Stimulated activated CD8-positive, alpha-beta memory T cell treated with anti-CD3 and anti-CD28 coated beads, Interleukin-4, amount 100 ng/mL, for 4 hours (primary cell): Measurements from ENCODE around the gene MREG.
"Not testable (repeated sequence)": the region's sequence is repeated elsewhere in the genome, so short reads cannot be mapped to it uniquely, and the experiment has no call there.

Source experiments
- DNase-seq, 2 donors: peaks; one replicate each; pipeline ENCODE4 v3.0.0-alpha.2; 2020; ENCODE audit warnings: low read depth in 2 of 2, low spot score in 1 of 2

The MREG gene

GRCh38 chr2:215994911-215995310, 18.4 kb downstream of the MREG start:
- no peak for DNase-seq

- not testable (repeated sequence) for DNase-seq
Measured at GRCh38 chr2:215988556-215989207, 24.7 kb downstream of the MREG start.

- DNase-seq = no peak
Measured at GRCh38 chr2:215985257-215985656, 28.1 kb downstream of the MREG start.

DNA sequence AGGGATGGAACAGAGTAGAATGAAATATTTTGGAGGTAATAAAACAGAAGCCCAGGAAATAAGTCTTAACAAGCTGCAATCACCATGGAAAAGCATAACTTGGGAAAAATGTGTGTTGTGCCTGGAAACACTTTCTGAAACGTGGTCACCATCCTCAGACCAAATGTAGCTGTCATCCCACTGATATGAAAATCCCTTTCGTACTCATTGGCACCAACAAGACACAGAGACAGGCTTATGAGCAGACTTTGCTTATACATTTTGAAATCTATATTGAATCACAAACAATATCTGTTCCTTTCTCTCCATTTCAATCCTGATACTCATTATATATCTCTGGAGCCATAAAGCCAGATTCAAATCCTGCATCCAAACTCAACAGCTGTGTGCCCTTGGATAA, 28.7 kb downstream of the MREG start:
- no peak for DNase-seq

DNA sequence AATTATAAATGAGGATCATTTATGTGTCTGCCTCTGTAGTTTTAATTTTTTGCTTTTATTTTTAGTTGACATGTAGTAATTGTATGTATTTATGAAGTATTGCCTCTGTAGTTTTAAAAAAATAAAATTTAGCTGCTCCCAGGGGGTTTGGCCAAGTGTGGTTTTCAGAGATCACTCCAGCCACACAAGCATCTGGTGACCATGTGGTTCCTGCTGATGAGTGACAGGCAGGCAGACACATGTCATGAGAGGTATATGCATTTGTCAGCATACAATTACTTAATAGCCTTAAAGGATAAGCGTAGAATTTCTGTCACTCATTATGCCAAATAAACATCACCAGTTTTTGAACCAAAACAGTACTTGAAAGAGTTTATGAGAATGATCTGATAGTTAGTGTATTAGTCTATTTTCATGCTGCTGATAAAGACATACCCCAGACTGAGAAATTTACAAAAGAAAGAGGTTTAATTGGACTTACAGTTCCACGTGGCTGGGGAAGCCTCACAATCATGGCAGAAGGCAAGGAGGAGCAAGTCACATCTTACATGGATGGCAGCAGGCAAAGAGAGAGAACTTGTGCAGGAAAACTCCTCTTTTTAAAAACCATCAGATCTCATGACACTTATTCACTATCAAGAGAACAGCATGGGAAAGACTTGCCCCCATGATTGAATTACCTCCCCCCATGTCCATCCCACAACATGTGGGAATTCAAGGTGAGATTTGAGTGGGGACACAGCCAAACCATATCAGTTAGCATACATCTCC, 29.6 kb downstream of the MREG start:
- DNase-seq = no peak

DNA sequence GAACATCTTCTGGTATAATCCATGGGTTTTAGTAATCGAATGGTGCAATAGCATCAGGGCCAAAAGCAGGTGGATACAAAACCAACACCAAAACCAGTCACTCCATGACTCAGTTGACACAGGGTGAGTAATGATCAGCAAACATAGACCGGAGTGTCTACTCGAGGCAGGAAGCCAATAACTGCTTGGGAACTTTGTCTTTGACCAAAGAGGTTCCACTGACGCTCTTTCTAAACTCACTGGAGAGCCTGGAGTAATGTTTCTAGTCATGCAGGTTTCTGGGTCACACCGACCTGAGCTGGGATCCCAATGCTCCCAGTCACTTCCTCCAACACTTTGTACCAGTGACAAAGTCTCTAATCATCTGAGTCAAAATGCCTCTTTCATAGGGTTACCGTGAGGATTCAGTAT, 30.9 kb downstream of the MREG start:
- DNase-seq = no peak

DNA sequence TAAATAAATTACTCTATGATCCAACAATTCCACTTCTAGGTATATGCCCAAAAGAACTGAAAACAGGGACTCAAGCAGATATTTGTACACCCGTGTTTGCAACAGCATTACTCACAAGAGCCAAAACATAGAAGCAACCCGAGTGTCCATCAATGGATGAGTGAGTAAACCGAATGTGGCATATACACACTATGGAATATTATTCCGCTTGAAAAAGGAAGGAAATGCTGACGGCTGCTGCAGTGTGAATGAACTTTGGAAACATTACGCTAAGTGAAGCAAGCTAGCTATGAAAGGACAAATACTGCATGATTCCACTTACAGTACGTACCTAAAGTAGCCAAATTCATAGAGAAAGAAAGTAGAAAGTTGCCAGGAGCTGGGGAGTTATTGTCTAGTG, 32.2 kb downstream of the MREG start:
- no peak for DNase-seq

DNA sequence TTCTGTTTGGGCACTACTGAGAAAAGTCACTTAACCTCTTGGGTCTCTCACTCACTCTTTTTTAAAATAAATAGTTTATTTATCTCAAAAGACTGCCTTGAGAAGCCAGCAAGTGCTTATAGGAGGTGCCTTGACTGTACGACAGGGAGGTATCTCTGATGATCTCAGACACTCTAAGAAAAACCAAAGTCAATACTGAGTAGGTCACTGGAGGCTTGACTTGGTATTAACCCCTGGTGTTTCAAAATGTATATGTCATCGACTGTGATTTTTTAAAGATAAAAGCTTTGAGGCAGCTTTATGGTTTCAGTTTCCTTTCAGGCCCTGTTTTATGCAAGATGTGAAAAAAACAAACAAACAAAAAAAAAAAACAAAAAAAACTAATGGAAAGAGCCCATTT, 33.7 kb downstream of the MREG start:
- no peak for DNase-seq

GRCh38 chr2:215974700-215975429, 38.5 kb downstream of the MREG start:
- DNase-seq = no peak

GRCh38 chr2:215973954-215974699, 39.2 kb downstream of the MREG start:
- no peak for DNase-seq

GRCh38 chr2:215973145-215973792, 40.1 kb downstream of the MREG start:
- DNase-seq = no peak

- DNase-seq = no peak
Measured at GRCh38 chr2:215971671-215972070, 41.7 kb downstream of the MREG start.

- DNase-seq = not testable (repeated sequence)
Measured at GRCh38 chr2:215970894-215971293, 42.5 kb downstream of the MREG start.

DNA sequence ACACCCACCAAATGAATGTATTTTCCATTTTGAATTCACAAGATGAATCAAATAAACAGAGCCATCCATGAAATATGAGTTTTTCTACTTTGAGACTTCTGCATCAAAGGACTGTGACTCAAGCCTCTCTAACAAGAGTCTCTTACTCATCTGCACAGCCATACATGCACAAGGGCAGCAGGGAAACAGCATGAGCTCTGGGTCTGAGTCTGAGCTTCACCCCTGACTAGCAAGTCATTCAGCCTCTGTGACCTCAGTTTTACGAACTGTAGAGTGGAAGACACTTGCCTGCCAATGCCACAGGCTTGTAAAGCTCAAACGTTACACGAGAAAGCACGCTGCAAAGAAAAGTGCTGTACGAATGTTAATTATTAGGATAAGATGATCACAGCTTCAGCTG, 42.9 kb downstream of the MREG start:
- no peak for DNase-seq

GRCh38 chr2:215969131-215969841, 44.1 kb downstream of the MREG start:
- DNase-seq = no peak

- no peak for DNase-seq
Measured at GRCh38 chr2:215968499-215968898, 44.9 kb downstream of the MREG start.

GRCh38 chr2:215967590-215968378, 45.6 kb downstream of the MREG start:
- no peak for DNase-seq

- no peak for DNase-seq
Measured at GRCh38 chr2:215966951-215967350, 46.4 kb downstream of the MREG start.

- no peak for DNase-seq
Measured at GRCh38 chr2:215966274-215966673, 47.1 kb downstream of the MREG start.
